Fibroblast of upper back skin (primary cell): Measurements from ENCODE around the gene EPHA4.
A peak's percentile ranks its signal among the peaks of the same experiment; 100 is the strongest.

ENCODE experiments used
- DNase-seq: peaks from one replicate; pipeline ENCODE4 v3.0.0-alpha.2; 2013

The EPHA4 gene

GRCh38 chr2:221501210-221501882 is 70.8 kb downstream of the EPHA4 start:
- DNase-seq, result peak; percentile 57

DNA sequence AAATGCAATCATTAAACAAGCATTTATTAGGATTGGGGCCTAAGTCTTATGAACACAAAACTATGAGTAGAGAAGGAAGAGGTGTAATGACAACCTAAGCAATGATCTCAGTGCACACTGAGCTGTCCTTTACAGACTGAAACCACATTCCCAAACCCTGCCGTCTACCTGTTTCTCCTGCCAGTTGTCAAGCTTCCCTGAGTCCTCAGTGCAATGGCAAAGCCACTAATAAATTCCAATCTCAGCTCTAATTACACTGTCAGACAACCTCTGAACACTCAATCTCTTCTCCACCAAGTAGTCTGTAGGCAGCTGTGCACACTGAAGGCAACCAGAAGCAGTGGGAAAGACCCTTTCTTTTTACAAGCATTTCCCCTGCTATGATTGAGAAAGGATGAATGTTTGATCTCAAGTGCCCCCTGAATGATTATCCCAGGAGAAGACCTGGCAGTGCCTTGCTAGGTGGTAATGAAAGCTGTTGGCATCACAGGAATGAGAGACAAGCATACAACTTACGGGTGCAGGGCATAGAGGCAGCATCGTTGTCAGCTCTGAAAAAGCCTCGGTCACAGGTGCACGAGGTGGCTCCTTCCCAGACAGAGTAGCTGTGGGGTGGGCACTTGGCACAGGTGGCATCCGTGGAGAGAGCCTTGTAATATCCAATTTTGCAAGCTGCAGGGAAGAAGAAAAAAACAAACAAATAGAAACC is 71.4 kb downstream of the EPHA4 start:
- DNase-seq, result no peak

GRCh38 chr2:221495731-221496130 is 76.4 kb downstream of the EPHA4 start:
- no peak for DNase-seq

- DNase-seq, result no peak
Observed at GRCh38 chr2:221494556-221494955, 77.5 kb downstream of the EPHA4 start.

DNA sequence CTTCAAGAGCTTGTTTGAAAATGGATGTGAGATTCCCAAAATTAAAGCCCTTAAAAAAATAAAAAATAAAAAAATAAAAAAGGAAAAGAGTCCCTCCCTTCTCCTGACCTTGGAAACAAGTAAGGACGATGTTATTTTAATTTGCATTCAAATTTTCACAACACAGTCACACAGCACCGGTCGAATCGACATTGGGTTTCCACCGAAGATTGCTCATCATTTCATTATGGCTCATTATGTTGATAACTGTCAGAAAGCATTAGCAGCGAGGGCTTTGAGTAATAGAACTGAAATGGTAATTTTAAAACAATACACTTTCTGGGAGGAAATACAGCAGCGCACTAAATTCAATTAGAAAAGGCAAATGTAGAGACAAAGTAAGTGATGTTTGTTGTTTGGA is 78.7 kb downstream of the EPHA4 start:
- no peak for DNase-seq

DNA sequence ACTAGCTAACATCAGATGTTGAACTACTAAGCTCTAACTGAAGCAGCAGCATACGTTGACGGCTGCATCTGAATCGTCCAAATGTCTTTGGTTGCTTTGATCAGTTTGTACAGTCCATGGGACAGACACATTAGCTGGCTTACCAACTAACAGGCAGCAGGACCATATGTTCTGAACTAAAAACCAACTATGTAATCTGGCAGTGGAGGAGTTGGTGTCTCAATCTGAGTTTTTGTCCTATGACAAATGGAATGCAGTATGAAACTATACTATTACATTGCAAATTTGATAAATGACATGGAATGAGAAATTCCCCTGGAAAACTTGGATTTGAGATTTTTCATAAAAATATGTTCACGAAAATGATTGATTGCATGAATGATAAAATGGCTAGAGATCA is 79.5 kb downstream of the EPHA4 start:
- peak; percentile 70 for DNase-seq

GRCh38 chr2:221490506-221491060 is 81.5 kb downstream of the EPHA4 start:
- peak; percentile 38 for DNase-seq

DNA sequence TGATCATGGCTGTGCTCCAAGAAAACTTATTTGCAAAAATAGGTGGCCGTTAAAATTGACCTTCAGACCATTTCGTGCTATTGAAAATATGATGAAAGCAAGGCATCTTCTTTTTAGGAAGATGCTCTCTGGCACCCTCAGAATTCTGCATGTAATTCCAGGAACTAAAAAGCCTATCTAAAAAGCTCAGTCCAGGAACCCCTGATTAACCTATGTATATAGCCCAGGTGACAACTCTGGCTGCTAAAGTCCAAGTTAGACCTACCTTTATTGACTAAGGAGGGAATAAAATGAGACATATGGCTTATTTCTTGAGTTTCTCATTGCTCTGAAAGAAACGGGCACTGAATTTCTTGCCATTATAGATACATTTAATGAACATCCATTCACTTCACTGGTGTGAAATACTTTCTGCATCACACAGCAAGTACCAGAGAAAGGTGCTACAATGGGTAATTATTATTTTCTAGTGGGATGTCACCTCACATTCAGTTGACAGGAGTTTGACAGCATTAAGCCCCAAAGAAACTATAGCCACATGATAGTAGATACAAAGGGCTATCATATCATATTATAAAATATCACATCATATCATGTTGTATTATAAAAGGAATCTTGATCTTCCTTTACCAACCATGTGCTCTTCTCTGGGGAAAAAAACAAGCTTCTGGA is 83.8 kb downstream of the EPHA4 start:
- no peak for DNase-seq

DNA sequence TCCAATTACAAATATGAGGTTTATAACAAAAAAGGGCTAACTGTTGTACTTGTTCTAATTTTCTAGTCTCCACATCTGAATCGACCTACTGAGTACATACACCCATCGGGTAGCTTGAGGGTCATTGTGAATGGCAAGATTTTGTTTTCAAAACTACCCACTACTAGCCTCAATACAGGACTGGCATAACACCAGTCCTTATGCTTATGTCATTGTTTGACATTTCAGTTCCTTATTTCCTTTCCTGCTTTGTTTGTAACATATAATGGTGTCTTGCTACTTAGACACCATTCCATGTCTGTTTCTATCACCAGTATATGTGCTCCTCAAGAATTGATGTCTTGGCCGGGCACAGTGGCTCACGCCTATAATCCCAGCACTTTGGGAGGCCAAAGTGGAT is 86.0 kb downstream of the EPHA4 start:
- DNase-seq, result no peak

DNA sequence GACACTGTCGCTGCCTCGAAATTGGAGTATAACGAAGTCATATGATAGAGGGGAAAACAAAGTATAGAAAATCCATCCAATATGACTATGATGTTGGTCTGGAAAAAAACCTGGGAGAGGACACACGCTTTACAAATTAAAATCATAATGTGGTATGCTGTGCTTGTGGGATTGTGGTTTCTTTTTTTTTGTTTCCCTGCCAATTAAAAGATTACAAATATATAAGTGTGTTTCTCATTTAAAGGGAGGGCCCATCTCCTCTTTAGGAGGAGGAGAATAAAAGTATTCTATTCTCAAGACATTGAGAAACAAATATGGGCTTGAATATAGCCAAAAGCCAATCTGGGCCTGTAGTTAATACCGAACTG is 86.6 kb downstream of the EPHA4 start:
- DNase-seq, result peak; percentile 65

DNA sequence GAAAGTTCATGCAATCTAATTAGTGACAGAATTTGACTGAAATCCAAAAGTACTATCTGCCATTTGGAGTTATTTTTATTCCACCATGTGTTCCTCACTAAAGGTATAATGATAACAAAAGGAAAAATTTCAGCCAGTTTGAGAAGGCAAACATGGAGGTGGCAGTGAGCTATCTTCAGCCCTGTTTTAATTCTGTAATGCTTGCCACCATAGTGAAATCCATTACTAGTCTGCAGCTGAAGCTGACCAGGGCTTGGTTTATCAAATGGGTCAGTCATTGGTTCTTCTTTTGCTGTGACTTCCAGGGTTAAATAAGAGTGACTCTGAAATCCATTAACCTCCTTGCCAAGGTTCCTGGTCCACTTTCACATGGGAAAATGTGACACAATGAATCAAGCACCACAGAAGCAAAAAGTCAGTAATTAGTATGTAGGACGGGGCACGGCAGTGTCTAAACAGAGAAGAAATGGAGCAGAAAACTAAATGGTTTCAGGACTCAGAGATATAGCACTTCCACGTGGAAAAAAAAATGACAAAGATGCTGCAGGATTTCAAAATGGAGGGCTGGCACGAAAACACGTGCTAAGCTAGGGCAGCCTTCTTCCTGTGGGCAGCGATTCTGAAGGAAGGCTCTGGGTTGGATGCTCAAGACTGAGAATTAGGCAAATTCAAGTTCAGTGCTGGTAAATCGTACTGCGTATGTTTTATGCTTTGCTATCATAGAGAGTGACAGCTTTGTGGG is 87.2 kb downstream of the EPHA4 start:
- no peak for DNase-seq

DNA sequence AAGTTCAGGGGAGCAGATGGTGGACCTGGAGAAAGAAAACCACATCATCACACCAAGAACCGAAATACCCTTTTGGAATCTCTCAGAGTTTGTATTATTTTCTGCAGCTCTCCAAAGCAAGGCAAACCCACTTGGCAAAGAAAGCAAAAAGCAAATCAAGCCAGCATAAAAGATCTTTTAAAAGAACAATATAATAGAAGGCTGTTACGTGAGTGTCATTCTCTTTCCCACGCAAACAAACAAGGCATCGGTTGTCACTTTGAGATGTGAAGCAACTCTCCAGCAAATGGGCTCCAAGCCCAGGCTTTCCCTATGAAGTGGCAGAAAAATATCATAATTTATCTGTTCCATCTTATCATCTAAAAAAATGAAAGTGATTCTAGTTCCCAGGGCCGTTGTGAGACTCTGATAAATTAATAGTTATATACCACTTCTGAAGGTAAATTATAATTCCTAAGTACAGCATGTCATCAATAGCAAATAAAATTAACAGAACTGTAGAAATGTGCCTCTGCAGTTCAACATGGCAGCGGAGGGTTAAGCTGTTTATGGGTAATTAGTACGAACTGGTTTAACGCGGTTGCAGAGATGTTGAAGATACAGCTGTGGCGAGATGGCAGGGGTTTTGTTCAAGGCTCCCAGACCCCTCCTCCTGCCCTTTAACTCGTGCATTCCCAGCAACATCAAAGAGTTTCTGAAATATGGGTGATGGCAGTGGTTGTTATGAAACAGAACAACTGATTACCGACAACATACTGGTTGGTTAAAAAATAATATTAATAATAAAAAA is 89.2 kb downstream of the EPHA4 start:
- DNase-seq, result no peak

DNA sequence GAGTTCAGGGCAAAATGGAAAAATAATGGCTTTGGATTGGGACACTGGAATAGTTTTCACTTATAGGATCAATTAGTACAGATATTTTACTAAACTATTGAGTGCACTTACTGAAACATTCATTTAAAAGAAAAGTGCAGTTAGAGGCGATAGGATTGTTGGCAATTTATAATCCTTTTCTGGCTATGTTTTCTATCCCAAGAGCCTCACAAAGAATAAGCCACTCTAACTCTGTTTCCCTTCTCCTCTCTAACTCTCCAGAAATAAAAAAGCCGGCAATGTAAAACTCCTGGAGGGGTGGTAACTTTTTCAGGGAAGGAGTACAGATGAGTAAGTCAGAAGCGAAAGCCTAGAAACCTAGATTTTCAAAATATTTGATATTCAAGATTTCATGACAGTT is 91.3 kb downstream of the EPHA4 start:
- DNase-seq, result no peak

- DNase-seq, result peak; percentile 68
Observed at GRCh38 chr2:221480163-221480562, 91.9 kb downstream of the EPHA4 start.

DNA sequence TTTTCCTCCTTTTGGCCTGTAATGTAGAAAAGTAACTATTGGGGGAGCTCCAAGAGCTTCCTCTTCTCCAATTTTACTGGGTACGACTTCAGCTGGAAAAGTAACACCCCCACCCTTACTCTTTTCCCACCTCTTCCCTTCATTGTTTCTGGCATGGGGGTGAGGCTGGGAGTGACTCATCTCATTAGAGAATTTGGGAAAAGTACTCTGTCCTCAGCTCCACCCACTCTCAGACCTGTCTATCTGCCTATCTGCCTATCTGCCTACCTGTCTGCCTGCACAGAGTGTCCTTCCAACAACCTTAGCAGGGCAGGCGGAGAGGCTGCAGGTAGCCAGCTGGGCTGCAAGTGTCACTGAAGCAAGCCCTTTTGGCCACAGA is 93.6 kb downstream of the EPHA4 start:
- no peak for DNase-seq

GRCh38 chr2:221477714-221478484 is 94.2 kb downstream of the EPHA4 start:
- DNase-seq, result no peak

DNA sequence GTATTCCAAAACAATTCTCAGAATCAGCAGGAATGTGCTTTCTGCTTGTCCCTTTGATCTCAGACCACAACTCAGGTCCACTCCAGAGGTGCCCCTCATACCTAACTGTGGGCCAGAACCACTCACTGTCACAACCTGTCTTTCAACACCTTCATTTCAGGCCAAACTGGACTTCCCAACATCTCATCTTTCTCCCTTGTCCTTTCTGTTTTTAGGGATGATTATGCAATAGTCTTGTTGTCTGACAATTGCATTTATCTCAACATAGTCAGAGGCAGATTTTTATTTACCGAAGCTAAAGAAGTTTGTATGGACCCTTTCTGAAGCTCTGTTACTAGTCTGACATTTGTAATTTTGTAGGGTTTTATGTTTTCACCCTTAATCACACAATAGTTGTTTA is 95.9 kb downstream of the EPHA4 start:
- no peak for DNase-seq

DNA sequence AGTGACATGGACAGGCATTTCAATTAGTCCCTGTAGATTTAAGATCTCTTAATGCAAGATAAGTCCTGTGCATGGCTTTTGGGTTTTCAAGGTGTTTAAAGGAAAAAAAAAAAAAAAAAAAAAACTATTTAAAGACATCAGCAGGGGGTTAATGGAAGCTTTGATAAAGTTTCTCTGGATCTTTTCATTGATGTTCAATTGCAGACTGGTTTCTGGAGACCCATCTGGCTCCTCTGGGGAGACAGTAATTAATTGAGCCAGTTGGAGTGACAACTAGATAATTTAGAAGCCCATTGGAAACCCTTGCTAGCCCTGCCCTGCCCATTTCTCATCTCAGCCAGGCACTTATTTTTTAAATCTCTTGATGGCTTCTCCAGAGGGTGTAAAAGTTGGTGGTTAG is 98.7 kb downstream of the EPHA4 start:
- no peak for DNase-seq

GRCh38 chr2:221468317-221468716 is 103.8 kb downstream of the EPHA4 start:
- no peak for DNase-seq

- no peak for DNase-seq
Observed at GRCh38 chr2:221467610-221468009, 104.5 kb downstream of the EPHA4 start.

DNA sequence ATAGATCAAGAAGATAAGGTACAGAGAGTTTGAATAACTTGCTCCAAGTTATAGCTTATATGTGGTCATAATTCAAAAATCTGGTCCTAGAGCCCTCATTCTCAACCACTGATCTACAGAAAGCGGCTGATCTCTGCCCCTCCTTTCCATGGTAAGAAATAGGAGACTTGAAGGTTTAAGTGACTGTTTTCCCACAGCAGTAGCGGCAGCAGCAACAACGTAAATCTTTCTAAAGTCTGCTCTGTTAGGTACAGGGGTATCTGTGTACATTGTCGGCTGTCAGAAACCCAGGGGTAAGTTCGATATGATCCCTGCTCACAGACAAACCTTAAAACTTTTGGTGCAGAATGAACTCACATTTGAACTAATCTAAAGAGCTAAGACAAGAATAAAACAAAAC is 105.4 kb downstream of the EPHA4 start:
- DNase-seq, result no peak

GRCh38 chr2:221465776-221466175 is 106.3 kb downstream of the EPHA4 start:
- no peak for DNase-seq
